ENCODE results near the gene NDE1. TPM values are rescaled to one million over a fixed set of nuclear protein-coding genes. Genes with fewer than 3 reads are reported as not detected.
"Not testable (repeated sequence)": the region's sequence is repeated elsewhere in the genome, so short reads cannot be mapped to it uniquely, and the experiment has no call there.

NDE1 gene
- total and polyA plus RNA-seq, 8 donors, result 3.3 to 13.2 (median 5.9) TPM

DNA sequence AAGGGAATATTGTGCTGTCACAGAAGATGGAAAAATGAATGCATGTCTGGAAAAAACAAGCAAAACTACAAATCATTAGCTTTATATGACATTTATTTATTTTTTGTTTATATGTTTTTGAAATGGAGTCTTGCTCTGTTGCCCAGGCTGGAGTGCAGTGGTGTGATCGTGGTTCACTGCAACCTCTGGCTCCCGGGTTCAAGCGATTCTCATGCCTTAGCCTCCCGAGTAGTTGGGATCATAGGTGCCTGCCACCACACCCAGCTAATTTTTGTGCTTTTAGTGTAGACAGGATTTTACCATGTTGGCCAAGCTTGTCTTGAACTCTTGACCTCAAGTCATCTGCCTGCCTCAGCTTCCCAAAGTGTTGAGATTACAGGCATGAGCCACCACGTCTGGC, 8.5 kb downstream of the NDE1 start:
- intact Hi-C loops (cut with DNase I), result no loop called here
- H3K27me3 ChIP-seq, result no peaks in the 10 kb centered on the region
- H3K27ac ChIP-seq, result no peak overlapping the region
- no peak for FAIRE-seq
- no peaks in the 10 kb centered on the region for H3K4me1 ChIP-seq
- no peak for ATAC-seq
- H3K36me3 ChIP-seq, result no peaks in the 10 kb centered on the region
- DNase-seq, result no peak
- WGBS, 2 donors, result 94 to 97% methylated on average over 5 of the region's 5 CpGs
- H3K9me3 ChIP-seq, result no peaks in the 10 kb centered on the region
- H3K4me3 ChIP-seq, result no peak overlapping the region
- TF ChIP-seq, protein P1, sequence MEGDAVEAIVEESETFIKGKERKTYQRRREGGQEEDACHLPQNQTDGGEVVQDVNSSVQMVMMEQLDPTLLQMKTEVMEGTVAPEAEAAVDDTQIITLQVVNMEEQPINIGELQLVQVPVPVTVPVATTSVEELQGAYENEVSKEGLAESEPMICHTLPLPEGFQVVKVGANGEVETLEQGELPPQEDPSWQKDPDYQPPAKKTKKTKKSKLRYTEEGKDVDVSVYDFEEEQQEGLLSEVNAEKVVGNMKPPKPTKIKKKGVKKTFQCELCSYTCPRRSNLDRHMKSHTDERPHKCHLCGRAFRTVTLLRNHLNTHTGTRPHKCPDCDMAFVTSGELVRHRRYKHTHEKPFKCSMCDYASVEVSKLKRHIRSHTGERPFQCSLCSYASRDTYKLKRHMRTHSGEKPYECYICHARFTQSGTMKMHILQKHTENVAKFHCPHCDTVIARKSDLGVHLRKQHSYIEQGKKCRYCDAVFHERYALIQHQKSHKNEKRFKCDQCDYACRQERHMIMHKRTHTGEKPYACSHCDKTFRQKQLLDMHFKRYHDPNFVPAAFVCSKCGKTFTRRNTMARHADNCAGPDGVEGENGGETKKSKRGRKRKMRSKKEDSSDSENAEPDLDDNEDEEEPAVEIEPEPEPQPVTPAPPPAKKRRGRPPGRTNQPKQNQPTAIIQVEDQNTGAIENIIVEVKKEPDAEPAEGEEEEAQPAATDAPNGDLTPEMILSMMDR (IDR thresholded peaks at IDR 0.05), result no peak

DNA sequence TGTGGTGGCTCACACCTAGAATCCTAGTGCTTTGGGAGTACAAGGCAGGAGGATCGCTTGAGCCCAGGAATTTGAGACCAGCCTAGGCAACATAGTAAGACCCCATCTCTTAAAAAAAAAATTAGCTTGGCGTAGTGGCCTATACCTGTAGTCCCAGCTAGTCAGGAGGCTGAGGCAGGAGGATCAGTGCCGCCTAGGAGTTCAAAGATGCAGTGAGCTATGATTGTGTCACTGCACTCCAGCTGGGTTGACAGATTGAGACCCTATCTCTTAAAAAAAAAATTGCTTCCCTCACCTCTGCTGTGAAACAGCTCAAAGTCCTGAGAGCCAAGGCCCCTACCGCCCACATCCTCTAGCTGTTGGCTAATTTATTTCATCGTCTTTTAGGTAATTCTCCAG, 10.2 kb downstream of the NDE1 start:
- Histone ChIP-seq H3K4me3 (no peak overlapping the region), H3K27me3 (no peaks in the 10 kb centered on the region), H3K27ac (no peak overlapping the region), H3K36me3 (no peaks in the 10 kb centered on the region), H3K9me3 (no peaks in the 10 kb centered on the region), H3K4me1 (no peaks in the 10 kb centered on the region)
- DNase-seq (no peak), ATAC-seq (no peak), FAIRE-seq (no peak)
- intact Hi-C loops (cut with DNase I), result loop anchor here in 1 of 3 donors (10.0 kb wide), 1 partner anchor 55 kb away; no protein-coding TSS in a partner anchor
- TF ChIP-seq, protein P1 (IDR thresholded peaks at IDR 0.05), result no peak
- WGBS, 2 donors, result 93 to 96% methylated on average over 5 of the region's 5 CpGs

DNA sequence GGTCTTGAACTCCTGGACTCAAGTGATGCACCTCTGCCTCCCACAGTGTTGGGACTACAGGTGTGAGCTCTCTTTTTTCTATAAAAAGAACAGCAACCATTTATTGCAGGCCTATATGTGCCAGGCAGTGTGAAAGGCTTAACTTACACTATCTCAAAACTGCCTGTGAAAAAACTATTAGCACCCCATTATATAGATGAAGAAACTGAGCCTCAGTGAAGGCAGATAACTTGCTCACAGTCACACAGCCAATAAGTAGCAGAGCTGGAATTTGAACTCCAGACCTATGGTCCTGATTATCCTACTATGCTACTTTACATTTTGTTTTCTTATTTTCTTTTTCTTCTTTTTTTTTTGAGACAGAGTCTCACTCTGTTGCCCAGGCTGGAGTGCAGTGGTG, 15.1 kb downstream of the NDE1 start:
- FAIRE-seq, result no peak
- peaks cover 0 to 20% (median 0%) of the 10 kb centered on the region in 3 donors for H3K36me3 ChIP-seq

DNA sequence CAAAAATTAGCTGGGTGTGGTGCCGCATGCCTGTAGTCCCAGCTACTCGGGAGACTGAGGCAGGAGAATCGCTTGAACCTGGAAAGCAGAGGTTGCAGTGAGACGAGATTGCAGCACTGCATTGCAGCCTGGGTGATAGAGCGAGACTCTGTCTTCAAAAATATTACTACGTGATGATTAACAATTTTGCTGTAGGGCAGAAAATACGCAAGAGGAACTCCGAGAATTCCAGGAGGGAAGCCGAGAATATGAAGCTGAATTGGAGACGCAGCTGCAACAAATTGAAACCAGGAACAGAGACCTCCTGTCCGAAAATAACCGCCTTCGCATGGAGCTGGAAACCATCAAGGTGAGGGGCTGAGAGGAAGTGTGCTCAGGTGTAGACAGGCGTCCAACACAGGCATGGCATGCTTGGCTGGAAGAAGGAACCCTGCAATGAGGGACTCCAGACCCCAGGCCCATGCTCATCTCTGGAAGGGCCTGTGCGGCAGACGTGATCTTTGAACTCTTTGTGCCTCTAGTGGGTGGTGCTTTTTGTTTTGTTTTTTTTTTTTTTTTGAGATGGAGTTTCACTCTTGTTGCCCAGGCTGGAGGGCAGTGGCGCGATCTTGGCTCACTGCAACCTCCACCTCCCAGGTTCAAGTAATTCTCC, 17.2 kb downstream of the NDE1 start:
- intact Hi-C loops (cut with DNase I), result loop anchor here in 1 of 3 donors (10.0 kb wide), 1 partner anchor 48 kb away; no protein-coding TSS in a partner anchor
- H3K27me3 ChIP-seq, result no peaks in the 10 kb centered on the region
- no peaks in the 10 kb centered on the region for H3K9me3 ChIP-seq
- FAIRE-seq, result no peak
- no peak overlapping the region for H3K27ac ChIP-seq
- ATAC-seq, result no peak
- 89 to 92% methylated on average over 17 to 18 of the region's 18 CpGs for whole genome bisulfite sequencing, 2 donors
- no peak for DNase-seq
- TF ChIP-seq, protein P1 (IDR thresholded peaks at IDR 0.05), result no peak
- H3K4me3 ChIP-seq, result no peak overlapping the region
- peaks cover 0 to 21% (median 0%) of the 10 kb centered on the region in 3 donors for H3K36me3 ChIP-seq
- H3K4me1 ChIP-seq, result no peaks in the 10 kb centered on the region

More for the DNA sequence above, 15.1 kb downstream of the NDE1 start:
- DNase-seq (no peak), ATAC-seq (no peak)
- no peaks in the 10 kb centered on the region for H3K4me1 ChIP-seq
- intact Hi-C loops (cut with DNase I), result loop anchor here in 1 of 3 donors (10.0 kb wide), 1 partner anchor 50 kb away; no protein-coding TSS in a partner anchor
- TF ChIP-seq, protein P1 (IDR thresholded peaks at IDR 0.05), result no peak
- H3K4me3 ChIP-seq, result no peak overlapping the region
- H3K9me3 ChIP-seq, result no peaks in the 10 kb centered on the region
- no peaks in the 10 kb centered on the region for H3K27me3 ChIP-seq
- no peak overlapping the region for H3K27ac ChIP-seq

DNA sequence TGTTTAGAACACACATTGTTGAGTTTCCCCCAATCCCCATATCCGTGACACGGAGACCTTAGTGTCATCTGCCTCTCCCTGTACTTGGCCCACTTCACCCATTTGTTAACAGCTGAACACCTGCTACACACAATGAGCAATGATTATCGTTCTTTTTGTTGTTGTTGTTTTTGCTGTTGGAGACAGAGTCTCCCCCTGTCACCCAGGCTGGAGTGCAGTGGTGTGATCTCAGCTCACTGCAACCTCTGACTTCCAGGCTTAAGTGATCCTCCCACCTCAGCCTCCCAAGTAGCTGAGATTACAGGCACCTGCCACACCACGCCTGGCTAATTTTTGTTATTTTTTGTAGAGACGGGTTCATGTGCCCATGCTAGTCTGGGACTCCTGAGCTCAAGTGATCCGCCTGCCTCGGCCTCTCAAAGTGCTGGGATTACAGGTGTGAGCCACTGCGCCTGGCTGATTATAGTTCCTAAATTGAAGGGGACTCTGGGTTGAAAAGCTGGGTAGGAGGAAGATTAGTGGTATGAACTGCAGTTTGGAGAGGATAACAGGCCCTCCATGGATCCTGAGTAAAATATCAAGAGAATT, 21.6 kb downstream of the NDE1 start:
- intact Hi-C loops (cut with DNase I), result no loop called here
- no peak for ATAC-seq
- no peak for DNase-seq
- peaks cover 0 to 15% (median 0%) of the 10 kb centered on the region in 3 donors for H3K36me3 ChIP-seq
- no peak overlapping the region for H3K27ac ChIP-seq
- 92 to 94% methylated on average over 8 of the region's 8 CpGs for WGBS, 2 donors
- no peaks in the 10 kb centered on the region for H3K4me1 ChIP-seq
- FAIRE-seq, result no peak
- H3K27me3 ChIP-seq, result no peaks in the 10 kb centered on the region
- TF ChIP-seq, protein P1 (IDR thresholded peaks at IDR 0.05), result no peak
- H3K4me3 ChIP-seq, result no peak overlapping the region
- H3K9me3 ChIP-seq, result no peaks in the 10 kb centered on the region

DNA sequence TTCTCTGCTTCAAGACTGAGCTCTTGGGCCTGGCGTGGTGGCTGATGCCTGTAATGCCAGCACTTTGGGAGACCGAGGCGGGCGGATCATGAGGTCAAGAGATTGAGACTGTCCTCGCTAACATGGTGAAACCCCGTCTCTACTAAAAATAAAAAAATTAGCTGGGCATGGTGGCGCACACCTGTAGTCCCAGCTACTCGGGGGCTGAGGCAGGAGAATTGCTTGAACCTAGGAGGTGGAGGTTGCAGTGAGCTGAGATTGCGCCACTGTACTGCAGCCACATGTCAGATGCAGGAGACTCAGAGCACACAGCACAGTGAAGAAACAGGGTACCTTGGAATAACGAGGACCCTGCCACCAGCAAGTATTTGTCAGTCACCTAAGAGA, 22.1 kb downstream of the NDE1 start:
- peak overlapping the region in 2 of 4 donors; percentile 20 to 52 for H3K27ac ChIP-seq
- DNase-seq; H3K27me3 ChIP-seq; H3K9me3 ChIP-seq; H3K4me3 ChIP-seq; intact Hi-C loops (cut with DNase I); FAIRE-seq; H3K4me1 ChIP-seq; ATAC-seq: not testable (repeated sequence)
- peaks cover 0 to 11% (median 0%) of the 10 kb centered on the region in 3 donors for H3K36me3 ChIP-seq
- WGBS, 2 donors, result 92 to 96% methylated on average over 9 to 10 of the region's 10 CpGs
